A549 (cell line): Measurements from ENCODE around the gene CLASP2. TPM values are rescaled to one million over a fixed set of nuclear protein-coding genes. Genes with fewer than 3 reads are reported as not detected.

Experiments
- ATAC-seq, 2 experiments: fragments of 200-7000 bp in 1 of 2; fragments of >200 bp in 1 of 2; cut with Nextera tagmentation in 1 of 2; cut with Tn5 transposase in 1 of 2; 3 replicates each; pipeline versions ENCODE4 v1.8.0 to v1.9.1; 2018 to 2020; ENCODE audit warnings: mild to moderate bottlenecking in 1 of 2, moderate library complexity in 1 of 2
- CTCF ChIA-PET: fragments of 300-600 bp; sonication (Branson Sonifier 250); formaldehyde crosslinking; extraction: SDS; loops from one replicate; lab custom pipeline; 2021; ENCODE audit warnings: antibody characterized with exemption, inconsistent platforms; lab: Yijun Ruan, JAX
- POLR2A ChIA-PET: fragments of 350-600 bp; formaldehyde crosslinking; extraction: SDS; loops from one replicate; lab custom pipeline; 2021; ENCODE audit warnings: antibody characterized with exemption, inconsistent platforms; lab: Yijun Ruan, JAX
- DNase-seq, 2 experiments: peaks; one replicate each; pipeline versions ENCODE4 v3.0.0 to v3.0.0-alpha.2; 2011 to 2016; ENCODE audit warnings: low read depth in 1 of 2, low spot score in 1 of 2
- FAIRE-seq: peaks from 2 replicates; lab custom pipeline; 2011; peaks lifted over from hg19 to GRCh38; lab: Jason Lieb, UNC
- H3K27ac ChIP-seq, 2 experiments: fragments of >200 bp; sonication (Bioruptor Twin); formaldehyde crosslinking; 3 replicates each; pipeline ENCODE4 v1.5.1; 2016 to 2017
- H3K4me1 ChIP-seq: fragments of >200 bp; sonication (Bioruptor Twin); formaldehyde crosslinking; 3 replicates; pipeline ENCODE4 v1.6.1; 2016
- H3K4me2 ChIP-seq: fragments of >200 bp; sonication (Bioruptor Twin); formaldehyde crosslinking; 3 replicates; pipeline ENCODE4 v1.6.1; 2016
- H3K4me3 ChIP-seq: fragments of >200 bp; sonication (Bioruptor Twin); formaldehyde crosslinking; 3 replicates; pipeline ENCODE4 v1.5.1; 2016
- H3K9me3 ChIP-seq: fragments of >200 bp; sonication (Bioruptor Twin); formaldehyde crosslinking; 3 replicates; pipeline ENCODE4 v1.6.1; 2016
- BCL3 ChIP-seq: fragments of >200 bp; sonication (Bioruptor Twin); formaldehyde crosslinking; IDR thresholded peaks from 3 replicates; pipeline ENCODE4 v1.6.1; 2016
- CBX2 ChIP-seq: fragments of 200-600 bp; sonication (generic); IDR thresholded peaks from 2 replicates; pipeline ENCODE4 v1.6.1; 2016; ENCODE audit warnings: low read depth, mild to moderate bottlenecking, borderline replicate concordance
- CHD2 ChIP-seq: fragments of 150-350 bp; IDR thresholded peaks from 2 replicates; pipeline ENCODE4 v1.6.1; 2014; ENCODE audit warnings: low read length; ENCODE audit not compliant: partially characterized antibody
- E2F6 ChIP-seq: IDR thresholded peaks from 2 replicates; pipeline ENCODE4 v1.6.1; 2012; ENCODE audit warnings: low read depth, borderline replicate concordance
- ELK1 ChIP-seq: fragments of 150-350 bp; IDR thresholded peaks from 2 replicates; pipeline ENCODE4 v1.6.1; 2014; ENCODE audit warnings: low read depth, mild to moderate bottlenecking, low read length
- FOSB ChIP-seq: fragments of 250-450 bp; sonication (Bioruptor Pico); IDR thresholded peaks from 2 replicates; pipeline ENCODE4 v1.5.0; 2020; ENCODE audit warnings: mild to moderate bottlenecking, moderate library complexity
- FOXS1 ChIP-seq: fragments of 250-450 bp; sonication (Bioruptor Pico); IDR thresholded peaks from 2 replicates; pipeline ENCODE4 v1.5.0; 2020; ENCODE audit warnings: mild to moderate bottlenecking, moderate library complexity
- HDAC2 ChIP-seq: fragments of 200-600 bp; sonication (generic); IDR thresholded peaks from 2 replicates; pipeline ENCODE4 v1.6.1; 2016
- HOXB13 ChIP-seq: fragments of 250-450 bp; sonication (Bioruptor Pico); IDR thresholded peaks from 2 replicates; pipeline ENCODE4 v1.5.0; 2020; ENCODE audit warnings: low read depth, mild to moderate bottlenecking, moderate library complexity
- JUN ChIP-seq, 2 experiments: fragments of >200 bp; sonication (Bioruptor Twin); formaldehyde crosslinking; IDR thresholded peaks; 2 replicates in 1 of 2; 3 replicates in 1 of 2; pipeline ENCODE4 v1.6.1; 2016 to 2017
- KDM5A ChIP-seq: fragments of 200-600 bp; sonication (generic); IDR thresholded peaks from 2 replicates; pipeline ENCODE4 v1.6.1; 2016; ENCODE audit warnings: antibody characterized with exemption, mild to moderate bottlenecking
- MAFK ChIP-seq: fragments of 450-650 bp; IDR thresholded peaks from 2 replicates; pipeline ENCODE4 v1.6.1; 2014; ENCODE audit not compliant: partially characterized antibody
- MAX ChIP-seq: IDR thresholded peaks from 2 replicates; pipeline ENCODE4 v1.6.1; 2012
- NFE2L2 ChIP-seq: fragments of 150-350 bp; conservative IDR thresholded peaks from 2 replicates; pipeline ENCODE4 v1.6.1; 2014; ENCODE audit warnings: low read length
- PBX3 ChIP-seq: IDR thresholded peaks from 2 replicates; pipeline ENCODE4 v1.6.1; 2012
- PHF8 ChIP-seq: fragments of 200-600 bp; sonication (generic); IDR thresholded peaks from 2 replicates; pipeline ENCODE4 v1.6.1; 2016; ENCODE audit warnings: low read depth, mild to moderate bottlenecking, antibody characterized with exemption, moderate library complexity, borderline replicate concordance
- REST ChIP-seq: fragments of 200-600 bp; sonication (generic); IDR thresholded peaks from 2 replicates; pipeline ENCODE4 v1.6.1; 2016; ENCODE audit warnings: antibody characterized with exemption, mild to moderate bottlenecking, moderate library complexity
- RFX5 ChIP-seq: fragments of 450-650 bp; IDR thresholded peaks from 2 replicates; pipeline ENCODE4 v1.7.1; 2014; ENCODE audit warnings: antibody characterized with exemption, mild to moderate bottlenecking, moderate library complexity
- USF2 ChIP-seq: fragments of 450-650 bp; IDR thresholded peaks from 2 replicates; pipeline ENCODE4 v1.6.1; 2014; ENCODE audit warnings: antibody characterized with exemption
- ZC3H11A ChIP-seq: fragments of 450-650 bp; IDR thresholded peaks from 2 replicates; pipeline ENCODE4 v1.6.1; 2014; ENCODE audit warnings: antibody characterized with exemption, mild to moderate bottlenecking
- WGBS: methylation state at CpG from one replicate; pipeline ENCODE4 v1.1.6; 2017; ENCODE audit errors: missing lambda C conversion rate; 5-methylcytosine and 5-hydroxymethylcytosine counted together
- polyA plus RNA-seq, 4 experiments: library from polyadenylated mRNA; depleted of rRNA in 3 of 4; stranded (reverse); fragments of >200 nt; fragmentation: RNase III in 1 of 4; extraction: RNeasy Plus Mini Kit Qiagen cat#74134 plus additional on column Dnase treatment in 1 of 4; gene quantifications; 2 replicates in 3 of 4; 3 replicates in 1 of 4; pipeline ENCODE4 v1.2.3, GENCODE V29; 2011 to 2017

The CLASP2 gene
- polyA plus RNA-seq, 2 of the 4 experiments (the other 2 are of a cell fraction), result 18.1 to 66.5 TPM

- H3K9me3 ChIP-seq, result peaks cover 52% of the 10 kb centered on the region
- ATAC-seq (no peak), DNase-seq (no peak), FAIRE-seq (no peak)
- H3K4me3 ChIP-seq, result no peak overlapping the region
- no peak overlapping the region for H3K4me2 ChIP-seq
- POLR2A ChIA-PET, result no interaction called here
- no peak overlapping the region for H3K27ac ChIP-seq
- no peak for TF ChIP-seq ELK1
- TF ChIP-seq CBX2, result no peak
- TF ChIP-seq USF2, result no peak
- no peak for TF ChIP-seq JUN (IDR thresholded peaks at IDR 0.05)
- TF ChIP-seq MAFK, result no peak
- no peak for TF ChIP-seq HOXB13 (CRISPR knock-in tag)
- no peak for TF ChIP-seq BCL3
- no peak for TF ChIP-seq KDM5A
- TF ChIP-seq E2F6, result no peak
- H3K4me1 ChIP-seq, result no peaks in the 10 kb centered on the region
- CTCF ChIA-PET, result interaction anchor here (1.4 kb wide), 1 partner anchor 9 kb away, joined by 5 read pairs; no protein-coding TSS in a partner anchor
- 100% methylated on average over 1 of the region's 1 CpG for WGBS
Observed at GRCh38 chr3:33699275-33699674, 18.8 kb downstream of the CLASP2 start.

- TF ChIP-seq MAX, result no peak
- TF ChIP-seq CHD2, result no peak
- TF ChIP-seq CBX2, result no peak
- TF ChIP-seq FOXS1 (CRISPR knock-in tag), result no peak
- DNase-seq (no peak), ATAC-seq (no peak), FAIRE-seq (no peak)
- ChIA-PET CTCF (interaction anchor here (1.6 kb wide), 1 partner anchor 81 kb away, joined by 5 read pairs; no protein-coding TSS in a partner anchor), POLR2A (no interaction called here)
- Histone ChIP-seq H3K4me3 (no peak overlapping the region), H3K9me3 (peaks cover 18% of the 10 kb centered on the region), H3K4me2 (no peak overlapping the region), H3K27ac (no peak overlapping the region), H3K4me1 (no peaks in the 10 kb centered on the region)
Observed at GRCh38 chr3:33694944-33695343, 23.1 kb downstream of the CLASP2 start.

GRCh38 chr3:33690341-33690740, 27.7 kb downstream of the CLASP2 start:
- ChIA-PET CTCF (interaction anchor here (1.6 kb wide), 1 partner anchor 10 kb away, joined by 5 read pairs; no protein-coding TSS in a partner anchor), POLR2A (no interaction called here)
- DNase-seq (no peak), ATAC-seq (no peak), FAIRE-seq (no peak)
- TF ChIP-seq REST (no peak), ZC3H11A (no peak), CBX2 (no peak), NFE2L2 (no peak), FOXS1 (CRISPR knock-in tag) (no peak), PBX3 (no peak), FOSB (no peak), USF2 (no peak), RFX5 (no peak), PHF8 (no peak), HDAC2 (no peak)
- H3K9me3 ChIP-seq, result no peaks in the 10 kb centered on the region
- H3K4me1 ChIP-seq, result 0 out of 3 replicates have a peak, but pooled peaks cover 4% of the 10 kb centered on the region
- H3K4me3 ChIP-seq, result no peak overlapping the region
- no peak overlapping the region for H3K27ac ChIP-seq
- WGBS, result 95% methylated on average over 2 of the region's 2 CpGs
- H3K4me2 ChIP-seq, result no peak overlapping the region
